H4 (cell line): Measurements from ENCODE around the gene S100A16. TPM values are rescaled to one million over a fixed set of nuclear protein-coding genes. Genes with fewer than 3 reads are reported as not detected.

ENCODE experiments used
- DNase-seq: peaks from one replicate; pipeline ENCODE4 v3.0.0-alpha.2; 2015; ENCODE audit warnings: low spot score
- total RNA-seq: library from RNA; depleted of rRNA; stranded (reverse); fragments of >200 nt; shearing (Covaris generic); gene quantifications from 2 replicates; pipeline ENCODE4 v1.2.3, GENCODE V29; 2014

Gene S100A16
- total RNA-seq, 1 experiment from 2014 or later = 35.9 TPM

GRCh38 chr1:153636312-153636711 lies 23.4 kb upstream of the S100A16 start:
- DNase-seq = no peak

GRCh38 chr1:153635872-153636271 lies 22.9 kb upstream of the S100A16 start:
- DNase-seq = no peak

GRCh38 chr1:153633754-153634665 lies 21.1 kb upstream of the S100A16 start, which contains the start of gene CHTOP:
Gene CHTOP (plus strand): TSS chr1:153634066. CDS start chr1:153636589, 2,523 bp downstream.
- DNase-seq = peak; percentile 98

GRCh38 chr1:153633161-153633753 lies 20.3 kb upstream of the S100A16 start:
- no peak for DNase-seq

GRCh38 chr1:153631047-153632022 lies 18.4 kb upstream of the S100A16 start:
- DNase-seq = no peak

- no peak for DNase-seq
Observed at GRCh38 chr1:153630384-153630783, 17.4 kb upstream of the S100A16 start.

- no peak for DNase-seq
Observed at GRCh38 chr1:153629971-153630370, 17.0 kb upstream of the S100A16 start.

GRCh38 chr1:153629343-153629665 lies 16.4 kb upstream of the S100A16 start:
- no peak for DNase-seq

GRCh38 chr1:153628638-153629342 lies 15.9 kb upstream of the S100A16 start:
- DNase-seq = no peak

- DNase-seq = no peak
Observed at GRCh38 chr1:153627715-153628626, 15.0 kb upstream of the S100A16 start, which contains the start of gene S100A1. Gene S100A1 (plus strand): TSS chr1:153628434. CDS start chr1:153630522, 2,088 bp downstream.

GRCh38 chr1:153626904-153627714 lies 14.2 kb upstream of the S100A16 start, which contains the start of gene S100A13:
Gene S100A13 (minus strand): TSS chr1:153627505. CDS start chr1:153626472, 1,033 bp downstream.
- peak; percentile 94 for DNase-seq

GRCh38 chr1:153626477-153626903 lies 13.6 kb upstream of the S100A16 start:
- no peak for DNase-seq

GRCh38 chr1:153624965-153625611 lies 12.2 kb upstream of the S100A16 start:
- DNase-seq = no peak

- DNase-seq = no peak
Observed at GRCh38 chr1:153623101-153623500, 10.2 kb upstream of the S100A16 start.

- DNase-seq = no peak
Observed at GRCh38 chr1:153619171-153619570, 6.2 kb upstream of the S100A16 start.

- no peak for DNase-seq
Observed at GRCh38 chr1:153617663-153618062, 4.7 kb upstream of the S100A16 start.

GRCh38 chr1:153616917-153617311 lies 4.0 kb upstream of the S100A16 start:
- no peak for DNase-seq

- DNase-seq = no peak
Observed at GRCh38 chr1:153616144-153616916, 3.4 kb upstream of the S100A16 start, which contains the start of gene S100A14. Gene S100A14 (minus strand): TSS chr1:153616325. CDS start chr1:153615858, 467 bp downstream.
